Measurements from ENCODE around the gene ZNF624.

- TF ChIP-seq CTCF (IDR thresholded peaks at IDR 0.05) (no peak), POLR2A (IDR thresholded peaks at IDR 0.05) (no peak)
Measured at GRCh38 chr17:16617481-16618060, 36.1 kb downstream of the ZNF624 start.

Data from thyroid gland (tissue), 4 donors.